Stimulated activated CD4-positive, alpha-beta T cell treated with anti-CD3 and anti-CD28 coated beads, Interleukin-2, amount 100 ng/mL, for 4 hours (primary cell): ENCODE results near the gene EVI5L.
"Not testable (repeated sequence)": the region's sequence is repeated elsewhere in the genome, so short reads cannot be mapped to it uniquely, and the experiment has no call there.

Experiments used
- DNase-seq: peaks from one replicate; pipeline ENCODE4 v3.0.0-alpha.2; 2020; ENCODE audit warnings: low read depth

EVI5L gene

DNA sequence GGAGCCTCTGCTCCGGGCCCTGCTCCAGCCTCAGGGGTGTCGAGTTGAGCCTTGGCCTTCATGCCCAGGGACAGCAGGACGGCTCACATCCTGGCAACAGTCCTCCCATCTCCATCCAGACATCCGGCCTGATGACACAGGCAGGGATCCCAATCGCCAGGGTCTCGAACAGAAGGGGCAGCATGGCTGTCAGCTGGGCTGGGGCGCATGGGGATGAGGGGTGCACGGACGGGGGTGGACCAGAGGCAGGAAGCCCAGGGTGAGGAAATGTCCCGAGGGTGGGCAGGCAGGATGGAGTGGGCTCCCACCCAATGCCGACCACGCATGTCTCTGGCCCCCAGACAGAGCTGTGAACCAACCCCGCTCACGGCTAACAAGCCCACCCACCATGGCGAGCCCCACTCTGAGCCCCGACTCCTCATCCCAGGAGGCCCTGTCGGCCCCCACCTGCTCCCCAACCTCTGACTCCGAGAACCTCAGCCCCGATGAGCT, 16.2 kb downstream of the EVI5L start:
- no peak for DNase-seq

DNA sequence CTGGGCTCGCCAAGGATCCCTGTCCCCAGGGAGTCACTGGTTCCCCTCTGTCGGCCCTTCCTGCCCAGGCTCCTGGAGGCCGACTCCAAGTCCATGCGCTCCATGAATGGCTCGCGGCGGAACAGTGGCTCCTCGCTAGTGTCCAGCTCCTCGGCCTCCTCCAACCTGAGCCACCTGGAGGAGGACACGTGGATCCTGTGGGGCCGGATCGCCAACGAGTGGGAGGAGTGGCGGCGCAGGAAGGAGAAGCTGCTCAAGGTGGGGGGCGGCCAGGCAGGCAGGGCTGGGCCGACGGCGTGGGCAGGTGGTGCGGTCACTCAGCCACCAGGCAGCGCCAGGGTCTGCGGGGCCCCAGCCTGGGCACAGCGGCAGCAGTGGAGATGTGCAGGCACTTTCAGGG, 17.6 kb downstream of the EVI5L start:
- DNase-seq: no peak

DNA sequence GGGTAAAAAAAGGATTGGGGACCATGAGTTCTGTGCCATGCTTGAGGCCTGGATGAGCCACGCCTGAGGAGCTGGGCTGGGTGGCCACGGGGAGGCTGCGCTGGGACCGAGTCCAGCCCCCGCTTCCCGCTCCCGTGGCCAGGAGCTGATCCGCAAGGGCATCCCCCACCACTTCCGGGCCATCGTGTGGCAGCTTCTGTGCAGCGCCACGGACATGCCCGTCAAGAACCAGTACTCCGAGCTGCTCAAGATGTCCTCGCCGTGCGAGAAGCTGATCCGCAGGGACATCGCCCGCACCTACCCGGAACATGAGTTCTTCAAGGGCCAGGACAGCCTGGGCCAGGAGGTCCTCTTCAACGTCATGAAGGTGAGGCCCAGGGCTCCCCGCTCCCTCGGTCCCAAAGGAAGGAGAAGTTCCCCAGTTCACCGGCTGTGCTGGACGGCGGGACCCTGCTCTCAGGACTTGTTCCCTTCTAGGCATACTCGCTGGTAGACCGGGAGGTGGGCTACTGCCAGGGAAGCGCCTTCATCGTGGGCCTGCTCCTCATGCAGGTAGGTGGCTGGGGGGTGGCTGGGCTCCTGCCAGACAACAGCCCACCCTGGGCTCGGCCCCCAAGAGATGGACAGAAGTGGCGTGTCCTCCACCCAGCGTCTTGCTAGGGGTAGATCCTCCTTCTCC, 18.9 kb downstream of the EVI5L start:
- DNase-seq: no peak

DNA sequence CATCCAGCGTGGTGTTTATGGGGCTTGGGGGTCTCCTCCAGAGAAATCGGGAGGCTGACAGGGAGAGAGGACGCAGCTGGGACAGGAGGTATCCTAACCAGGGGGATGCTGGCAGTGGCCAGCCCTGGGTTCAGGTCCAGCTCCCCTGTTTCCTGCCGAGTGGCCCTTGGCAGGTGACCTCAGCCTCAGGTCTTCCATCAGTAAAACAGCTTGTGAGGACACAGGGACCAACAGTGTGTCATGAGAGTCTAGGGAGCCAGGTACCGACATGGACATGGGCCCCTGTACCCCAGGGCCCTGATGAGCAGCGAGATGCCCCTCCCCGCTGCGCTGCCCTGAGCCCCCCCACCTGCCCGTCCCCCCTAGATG, 19.6 kb downstream of the EVI5L start:
- DNase-seq: no peak

DNA sequence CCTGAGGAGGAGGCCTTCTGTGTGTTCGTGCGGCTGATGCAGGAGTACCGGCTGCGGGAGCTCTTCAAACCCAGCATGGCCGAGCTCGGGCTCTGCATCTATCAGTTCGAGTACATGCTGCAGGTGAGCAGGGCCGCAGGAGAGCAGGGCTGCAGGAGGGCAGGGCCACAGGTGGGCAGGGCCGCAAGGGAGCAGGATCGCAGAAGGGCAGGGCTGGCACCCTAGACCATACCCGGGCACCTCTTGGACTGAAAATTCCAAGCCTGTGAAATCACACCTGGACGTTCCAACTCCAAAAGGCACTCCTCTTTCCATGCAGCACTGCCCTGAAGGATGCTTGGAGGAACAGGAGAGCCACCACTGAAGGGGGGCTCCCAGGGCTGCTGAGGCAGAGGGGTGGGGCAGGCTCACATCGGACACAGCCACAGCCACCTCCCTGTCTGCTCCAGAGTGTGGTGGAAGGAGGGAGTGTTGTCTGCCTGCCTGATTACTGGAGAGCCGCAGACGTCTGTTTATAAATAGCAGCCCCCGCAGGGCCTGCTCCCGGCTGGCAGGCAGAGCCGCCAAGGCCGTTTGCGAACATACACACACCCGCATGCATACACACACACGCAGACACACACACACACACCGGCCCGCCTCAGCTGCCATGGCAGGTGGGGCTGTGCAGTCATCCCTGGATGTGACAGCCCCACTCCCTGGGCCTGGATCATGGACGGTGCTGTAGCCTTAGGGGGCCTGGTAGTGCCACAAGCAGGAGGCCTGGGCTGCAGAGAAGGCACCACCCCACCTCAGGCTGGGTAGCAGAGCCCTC, 20.2 kb downstream of the EVI5L start:
- DNase-seq: no peak

DNA sequence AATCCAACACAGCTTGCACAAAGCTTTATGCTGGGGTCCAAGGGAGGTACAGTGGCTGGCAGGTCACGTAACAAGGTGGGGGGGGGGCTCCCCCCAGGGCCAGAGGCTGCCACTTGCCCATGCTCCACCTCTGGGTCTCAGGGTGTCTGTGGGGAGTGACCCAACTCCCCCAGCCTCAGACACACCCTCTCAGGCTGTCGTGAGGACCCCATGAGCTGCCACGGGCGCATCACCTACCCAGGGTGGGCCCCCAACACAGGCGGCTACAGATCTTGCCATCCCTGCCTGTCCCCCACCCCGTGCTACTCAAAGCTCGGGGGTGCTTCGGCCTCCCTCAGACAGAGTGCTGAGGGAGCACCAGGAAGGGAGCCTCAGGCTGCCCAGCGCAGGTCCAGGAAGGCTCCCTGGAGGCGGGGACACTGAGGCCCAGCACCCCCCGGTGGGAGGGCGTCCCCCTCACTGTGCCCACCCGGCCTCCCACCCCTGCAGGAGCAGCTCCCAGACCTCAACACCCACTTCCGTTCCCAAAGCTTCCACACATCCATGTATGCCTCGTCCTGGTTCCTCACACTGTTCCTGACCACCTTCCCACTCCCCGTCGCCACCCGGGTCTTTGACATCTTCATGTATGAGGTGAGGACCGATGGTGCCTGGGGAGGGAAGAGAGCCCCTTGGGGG, 21.1 kb downstream of the EVI5L start:
- no peak for DNase-seq

DNA sequence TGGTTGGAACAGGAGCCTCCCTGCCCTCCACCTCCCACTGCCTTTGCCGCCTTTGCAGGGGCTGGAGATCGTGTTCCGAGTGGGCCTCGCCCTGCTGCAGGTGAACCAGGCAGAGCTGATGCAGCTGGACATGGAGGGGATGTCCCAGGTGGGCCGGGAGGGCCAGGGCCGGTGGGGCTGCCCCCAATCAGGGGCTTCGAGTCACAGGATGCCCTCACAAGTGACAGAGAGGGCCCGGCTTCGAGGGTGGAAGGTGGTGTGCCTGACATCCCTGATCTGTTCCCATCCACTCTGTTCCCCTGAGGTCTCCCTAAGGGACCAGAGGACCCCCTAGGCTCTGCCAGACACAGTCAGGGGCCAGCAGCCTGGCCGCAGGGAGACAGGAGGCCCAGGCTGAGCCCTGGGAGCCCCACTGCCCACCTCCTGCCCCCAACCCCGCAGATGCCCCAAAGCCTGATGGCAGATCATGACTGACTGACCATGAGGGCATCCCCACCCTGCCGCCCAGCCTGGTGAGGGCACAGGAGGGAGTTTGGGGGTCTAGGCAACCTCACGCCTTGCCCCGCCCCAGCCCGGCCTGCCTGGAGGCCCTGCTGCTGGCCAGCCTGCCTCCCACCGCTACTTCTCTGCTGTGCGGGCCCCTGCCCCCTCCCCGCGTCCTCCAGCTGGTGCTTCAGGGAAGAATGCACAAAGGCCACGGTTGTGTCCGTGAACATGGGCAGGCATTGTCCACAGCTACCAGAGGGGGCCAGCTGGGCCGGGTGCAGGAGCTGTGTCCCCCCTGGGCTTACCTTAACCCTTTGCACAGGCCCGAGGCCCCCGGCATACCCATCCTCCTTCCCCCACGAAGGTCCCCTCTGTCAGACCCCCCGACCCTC, 21.8 kb downstream of the EVI5L start:
- DNase-seq: no peak

DNA sequence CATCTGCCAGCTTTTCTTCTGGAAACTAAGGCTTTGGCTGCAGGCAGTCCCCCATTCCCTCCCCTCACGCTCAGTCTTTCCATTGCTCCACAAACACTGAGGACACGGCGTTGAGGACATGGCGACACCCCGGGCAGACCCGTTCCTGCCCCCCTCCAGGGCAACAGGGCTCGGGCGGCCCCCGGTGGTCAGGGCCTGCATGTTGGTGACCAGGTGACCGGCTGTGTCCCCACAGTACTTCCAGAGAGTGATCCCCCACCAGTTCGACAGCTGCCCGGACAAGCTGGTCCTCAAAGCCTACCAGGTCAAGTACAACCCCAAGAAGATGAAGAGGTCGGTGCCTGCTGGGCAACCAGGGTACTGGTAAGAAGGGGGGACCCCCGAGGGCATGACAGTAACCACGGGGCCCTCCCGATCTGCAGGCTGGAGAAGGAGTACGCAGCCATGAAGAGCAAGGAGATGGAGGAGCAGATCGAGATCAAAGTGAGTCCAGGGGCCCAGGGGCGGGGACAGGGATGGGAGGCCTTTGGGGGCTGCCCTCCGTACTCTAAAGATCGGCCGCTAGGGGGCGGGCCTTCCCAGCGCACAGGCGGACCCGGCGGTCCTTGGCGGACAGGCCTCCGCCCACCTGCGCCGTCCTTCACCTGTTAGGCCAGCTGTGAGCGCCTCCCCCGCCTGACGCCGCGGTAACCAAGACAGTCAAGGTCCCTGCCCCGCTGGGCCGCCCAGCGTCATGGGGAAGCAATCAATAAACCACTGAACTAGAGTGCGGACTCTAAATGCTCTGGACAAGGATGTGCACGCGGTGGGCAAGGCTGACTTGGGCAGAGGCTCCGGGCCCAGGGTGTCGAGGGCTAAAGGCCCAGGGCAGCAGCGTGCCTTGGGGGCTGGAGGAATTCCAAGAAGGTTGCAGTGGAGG, 23.1 kb downstream of the EVI5L start:
- DNase-seq: peak; percentile 37

DNA sequence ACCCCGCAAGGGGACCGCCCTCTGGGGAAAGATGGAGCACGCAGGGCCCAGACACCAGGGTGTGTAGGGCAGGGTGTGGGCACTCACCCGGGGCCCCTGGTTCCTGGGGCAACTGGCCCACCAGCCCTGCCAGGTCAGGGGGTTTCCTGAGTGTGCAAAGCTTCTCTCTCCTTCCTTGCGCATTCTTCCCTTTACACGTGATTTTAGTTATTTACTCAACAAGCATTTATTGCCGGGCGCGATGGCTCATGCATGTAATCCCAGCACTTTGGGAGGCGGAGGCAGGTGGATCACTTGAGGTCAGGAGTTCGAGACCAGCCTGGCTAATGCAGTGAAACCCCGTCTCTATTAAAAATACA, 23.7 kb downstream of the EVI5L start:
- no peak for DNase-seq

DNA sequence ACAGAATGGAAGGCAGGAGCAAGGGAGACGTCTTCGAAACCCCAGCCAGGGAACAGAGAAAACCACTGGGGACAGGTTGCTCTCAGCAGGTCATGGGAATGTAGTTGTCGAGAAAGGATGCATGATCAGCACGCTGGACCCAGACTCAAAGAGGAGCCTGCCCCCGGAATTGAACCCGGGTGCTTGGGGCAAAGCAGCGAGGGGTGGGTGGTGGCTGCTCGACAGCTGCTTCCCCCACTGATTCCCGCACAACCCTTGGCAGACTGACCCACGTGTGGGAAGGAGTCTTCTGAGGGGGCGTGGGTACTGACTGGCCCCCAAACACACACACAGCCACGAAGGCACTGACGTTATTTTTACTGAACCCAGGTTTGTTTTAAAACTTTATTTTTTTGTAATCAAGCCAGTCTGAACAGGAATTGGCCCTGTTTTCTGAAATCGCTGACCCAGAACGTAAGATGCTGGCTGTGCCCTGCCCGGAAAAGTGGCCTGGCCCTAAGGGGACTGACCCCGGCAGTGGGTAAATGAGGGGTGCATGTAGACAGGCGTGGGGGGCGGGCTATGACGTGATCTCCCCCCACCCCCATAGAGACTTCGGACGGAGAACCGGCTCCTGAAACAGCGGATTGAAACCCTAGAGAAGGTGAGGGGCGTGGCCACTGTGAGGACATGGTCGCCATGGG, 25.5 kb downstream of the EVI5L start:
- DNase-seq: no peak

DNA sequence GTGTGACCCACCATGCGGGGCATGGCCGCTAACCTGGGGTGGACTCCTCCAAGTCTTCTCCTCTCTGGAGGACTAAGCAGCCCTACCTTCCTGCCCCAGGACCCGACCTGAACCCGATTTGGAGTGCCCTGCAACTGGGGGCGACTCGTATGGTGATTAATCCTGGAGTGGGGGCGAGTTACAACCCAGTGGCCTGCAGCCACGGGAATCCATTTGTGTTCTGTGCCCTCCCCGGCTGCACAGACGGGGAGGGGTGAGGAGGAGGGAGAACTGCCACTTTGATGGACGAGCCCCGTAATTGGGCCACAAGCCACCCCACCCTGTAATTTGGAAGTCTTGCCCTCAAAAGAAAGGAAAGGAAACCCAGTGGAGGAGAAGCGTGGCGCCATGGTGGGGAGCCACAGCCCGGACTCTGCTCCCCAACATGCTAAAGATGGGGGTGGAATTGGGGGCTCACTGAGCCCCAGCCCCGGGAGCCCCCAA, 26.1 kb downstream of the EVI5L start:
- no peak for DNase-seq

DNA sequence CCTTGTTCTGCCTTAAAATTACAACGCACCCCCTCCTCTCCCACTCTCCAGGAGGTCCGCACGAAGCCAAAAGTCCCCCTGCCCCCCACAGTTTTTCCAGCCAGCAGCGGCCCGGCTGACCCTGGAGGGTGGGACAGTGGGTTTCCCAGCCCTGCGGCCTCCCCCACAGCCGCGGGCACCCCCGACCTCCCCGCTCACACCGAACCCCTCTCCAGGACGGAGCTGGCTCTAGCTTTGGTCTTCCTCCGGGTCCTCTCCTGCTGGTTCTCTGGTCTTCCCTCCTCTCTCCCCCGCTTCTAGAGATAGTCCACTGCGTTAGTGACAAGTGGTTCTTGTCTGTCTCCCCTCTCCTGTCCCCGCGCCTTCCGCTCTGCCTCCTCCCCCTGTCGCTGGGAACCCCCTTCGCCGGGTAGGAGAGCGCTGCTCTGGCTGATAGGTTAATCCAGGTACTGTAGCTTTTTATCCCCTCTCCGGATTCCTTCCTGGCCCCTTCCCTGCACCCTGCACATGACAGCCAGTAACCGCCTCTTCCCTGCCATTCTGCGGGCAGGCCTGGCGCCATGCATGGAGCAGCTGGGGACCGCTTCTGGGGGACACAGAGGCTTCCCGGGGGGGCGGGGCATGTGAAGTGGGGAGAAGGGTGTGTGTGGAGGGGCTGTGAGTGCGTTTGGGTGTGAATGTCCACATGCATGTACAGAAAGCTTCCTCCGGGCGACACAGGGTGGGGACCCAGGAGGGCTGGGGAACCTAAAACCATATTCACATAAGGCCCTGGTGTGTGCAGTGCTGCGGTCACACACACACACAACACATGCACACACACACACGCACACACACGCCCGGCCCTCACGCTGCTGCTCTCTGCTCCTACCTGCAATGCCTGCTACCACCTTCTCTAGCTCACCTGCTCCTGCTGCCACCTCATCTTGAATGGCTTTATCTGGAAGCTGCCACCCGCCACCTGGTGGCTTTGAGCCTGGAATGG, 27.0 kb downstream of the EVI5L start:
- no peak for DNase-seq

DNA sequence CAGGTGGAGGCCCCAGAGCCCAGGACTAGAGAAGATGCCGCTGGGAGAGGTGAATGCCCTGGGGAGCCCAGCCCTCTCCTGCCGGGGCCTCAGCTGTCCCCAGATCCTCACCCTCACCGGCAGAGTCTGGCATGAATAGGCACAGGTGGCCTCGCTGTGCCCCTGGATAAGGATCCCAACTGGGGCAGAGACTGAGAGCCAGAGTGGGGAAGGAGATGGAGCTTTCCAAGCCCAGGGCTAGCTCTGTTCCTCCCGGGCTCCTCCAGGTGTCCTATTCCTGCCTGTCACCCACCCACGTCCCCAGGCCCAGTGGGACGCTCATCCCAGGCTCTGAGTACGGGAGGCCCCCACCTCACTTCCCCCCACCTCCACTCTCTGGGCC, 27.7 kb downstream of the EVI5L start:
- DNase-seq: no peak

DNA sequence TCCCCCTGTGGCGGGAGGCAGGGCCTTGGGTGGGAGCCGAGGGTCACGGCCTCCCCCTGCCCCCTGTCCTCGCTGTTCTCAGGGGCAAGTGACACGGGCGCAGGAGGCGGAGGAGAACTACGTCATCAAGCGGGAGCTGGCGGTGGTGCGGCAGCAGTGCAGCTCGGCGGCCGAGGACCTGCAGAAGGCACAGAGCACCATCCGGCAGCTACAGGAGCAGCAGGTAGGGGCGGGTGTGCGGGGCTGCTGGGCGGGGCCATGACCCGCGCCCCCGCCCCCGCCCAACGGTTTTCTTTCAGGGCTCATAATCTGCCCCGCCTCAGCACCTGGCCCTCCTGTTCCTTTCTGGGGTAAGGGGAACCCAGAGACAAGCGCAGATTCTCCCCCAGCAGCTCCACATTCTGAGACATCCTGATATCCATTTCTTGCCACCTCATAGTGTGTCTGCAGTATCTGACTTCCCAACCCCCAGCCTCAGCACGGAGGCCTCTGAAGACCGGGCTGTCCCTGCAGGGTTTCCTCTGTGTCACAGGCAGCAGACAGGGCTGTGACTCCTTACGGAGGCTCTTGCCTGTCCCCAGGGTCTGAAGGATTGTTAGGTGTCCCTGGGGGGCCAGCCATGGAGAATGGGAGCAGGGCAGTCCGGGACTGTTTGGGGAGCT, 28.2 kb downstream of the EVI5L start:
- DNase-seq: no peak

DNA sequence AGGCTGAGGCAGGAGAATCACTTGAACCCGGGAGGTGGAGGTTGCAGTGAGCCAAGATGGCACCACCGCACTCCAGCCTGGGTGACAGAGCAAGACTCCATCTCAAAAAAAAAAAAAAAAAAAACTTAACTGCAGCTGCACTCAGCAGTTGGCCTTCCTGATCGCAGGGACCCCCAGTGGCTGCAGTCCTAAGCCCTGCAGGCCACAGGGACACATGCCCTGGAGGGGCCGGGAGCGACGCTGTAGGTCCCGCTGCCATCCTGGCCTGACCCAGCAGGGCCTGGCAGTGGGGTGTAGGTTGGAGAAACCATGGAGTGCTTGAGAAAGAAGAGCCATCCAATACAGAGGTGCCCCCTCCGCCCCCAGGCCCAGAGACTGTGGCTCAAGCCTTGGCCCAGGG, 29.1 kb downstream of the EVI5L start:
- not testable (repeated sequence) for DNase-seq

DNA sequence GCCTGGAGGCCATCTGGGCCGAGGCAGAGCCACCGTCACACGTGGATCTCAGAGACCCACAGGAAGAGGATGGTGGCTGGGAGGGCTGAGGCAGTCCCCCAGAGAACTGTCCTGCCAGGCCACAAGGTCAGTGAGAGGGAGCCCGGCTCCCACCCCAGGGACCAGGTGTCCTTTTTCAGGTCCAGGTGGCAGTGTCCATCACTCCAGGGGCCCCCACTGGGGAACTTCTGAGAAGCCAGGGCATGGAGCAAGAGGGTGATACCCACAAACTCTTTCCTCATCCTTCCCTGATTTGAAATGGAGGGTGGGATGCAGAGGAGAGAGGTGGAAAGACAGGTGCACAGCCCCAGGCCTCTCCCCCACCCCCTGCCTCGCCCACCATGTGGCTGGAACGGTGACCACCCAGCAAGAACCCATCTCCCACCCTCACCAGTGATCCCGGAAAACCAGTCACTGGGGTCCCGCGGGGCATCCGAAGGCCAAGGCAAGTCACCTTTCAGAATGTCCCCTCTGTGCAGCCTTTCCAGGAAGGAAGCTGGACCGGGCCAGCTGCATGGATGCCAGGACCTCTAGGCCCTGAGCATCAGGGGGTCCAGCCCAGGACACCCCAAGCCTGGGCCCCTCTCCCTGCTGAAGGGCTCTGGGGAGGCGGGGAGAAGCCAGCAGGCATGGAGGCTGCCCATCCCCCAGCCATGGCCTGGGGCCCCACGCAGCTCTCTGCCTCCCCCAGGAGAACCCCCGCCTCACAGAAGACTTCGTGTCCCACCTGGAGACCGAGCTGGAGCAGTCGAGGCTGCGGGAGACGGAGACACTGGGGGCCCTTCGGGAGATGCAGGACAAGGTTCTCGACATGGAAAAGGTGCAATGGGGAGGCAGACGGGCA, 30.1 kb downstream of the EVI5L start:
- no peak for DNase-seq
